Mesothelial cell of epicardium (in vitro differentiated cells): ENCODE results near the gene AGBL4. TPM values are rescaled to one million over a fixed set of nuclear protein-coding genes. Genes with fewer than 3 reads are reported as not detected.

Experiments used
- DNase-seq, 2 experiments: peaks; one replicate each; pipeline ENCODE4 v3.0.0; 2021; ENCODE audit warnings: low spot score in 2 of 2; ENCODE audit not compliant: unreplicated experiment in 2 of 2
- H3K27ac Mint-ChIP-seq: 2 replicates; pipeline ENCODE4 v1.8.0; 2021; ENCODE audit warnings: mixed read lengths
- H3K27me3 Mint-ChIP-seq: 2 replicates; pipeline ENCODE4 v1.8.0; 2021; ENCODE audit warnings: low read depth, mixed read lengths
- H3K36me3 Mint-ChIP-seq: 2 replicates; pipeline ENCODE4 v1.8.0; 2021; ENCODE audit warnings: mixed read lengths
- H3K4me1 Mint-ChIP-seq: 2 replicates; pipeline ENCODE4 v1.8.0; 2021; ENCODE audit warnings: mixed read lengths
- H3K4me3 Mint-ChIP-seq: 2 replicates; pipeline ENCODE4 v1.8.0; 2021; ENCODE audit warnings: mild to moderate bottlenecking, moderate library complexity, mixed read lengths
- H3K9me3 Mint-ChIP-seq: 2 replicates; pipeline ENCODE4 v1.8.0; 2021; ENCODE audit warnings: mixed read lengths
- total RNA-seq: library from RNA; stranded (reverse); gene quantifications from 3 replicates; pipeline ENCODE4 v1.2.1, GENCODE V29; 2021
- TF ChIP-seq, protein P1 (sequence below): fragments of 200-600 bp; sonication (generic); IDR thresholded peaks from one replicate; pipeline ENCODE4 v1.5.0; 2021; ENCODE audit warnings: antibody characterized with exemption; ENCODE audit not compliant: unreplicated experiment

AGBL4 gene
- total RNA-seq, 1 donor from 2014 or later: 0.42 TPM

DNA sequence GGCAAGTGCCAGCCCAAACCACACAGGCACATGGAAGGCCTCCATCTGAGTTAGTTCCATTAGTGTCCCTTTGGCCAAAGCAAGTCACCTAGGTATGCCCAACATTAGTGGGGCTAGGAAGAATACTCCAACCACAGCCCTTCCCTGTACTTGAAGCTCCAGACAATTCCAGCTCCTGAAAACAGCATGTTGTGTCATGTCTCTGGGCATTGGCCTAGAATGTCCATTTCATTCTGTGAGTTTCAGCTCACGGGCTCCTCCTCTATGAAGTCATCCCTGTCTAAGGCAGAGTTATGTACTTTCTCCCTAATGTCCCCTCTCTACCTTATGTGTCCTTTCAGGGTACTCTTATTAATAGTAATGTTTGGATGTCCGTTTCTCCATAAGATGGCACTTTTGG, 1455.3 kb downstream of the AGBL4 start:
- TF ChIP-seq, protein P1, sequence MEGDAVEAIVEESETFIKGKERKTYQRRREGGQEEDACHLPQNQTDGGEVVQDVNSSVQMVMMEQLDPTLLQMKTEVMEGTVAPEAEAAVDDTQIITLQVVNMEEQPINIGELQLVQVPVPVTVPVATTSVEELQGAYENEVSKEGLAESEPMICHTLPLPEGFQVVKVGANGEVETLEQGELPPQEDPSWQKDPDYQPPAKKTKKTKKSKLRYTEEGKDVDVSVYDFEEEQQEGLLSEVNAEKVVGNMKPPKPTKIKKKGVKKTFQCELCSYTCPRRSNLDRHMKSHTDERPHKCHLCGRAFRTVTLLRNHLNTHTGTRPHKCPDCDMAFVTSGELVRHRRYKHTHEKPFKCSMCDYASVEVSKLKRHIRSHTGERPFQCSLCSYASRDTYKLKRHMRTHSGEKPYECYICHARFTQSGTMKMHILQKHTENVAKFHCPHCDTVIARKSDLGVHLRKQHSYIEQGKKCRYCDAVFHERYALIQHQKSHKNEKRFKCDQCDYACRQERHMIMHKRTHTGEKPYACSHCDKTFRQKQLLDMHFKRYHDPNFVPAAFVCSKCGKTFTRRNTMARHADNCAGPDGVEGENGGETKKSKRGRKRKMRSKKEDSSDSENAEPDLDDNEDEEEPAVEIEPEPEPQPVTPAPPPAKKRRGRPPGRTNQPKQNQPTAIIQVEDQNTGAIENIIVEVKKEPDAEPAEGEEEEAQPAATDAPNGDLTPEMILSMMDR: no peak
- Mint-ChIP-seq H3K27me3 (peaks cover 34% of the 10 kb centered on the region), H3K9me3 (no peaks in the 10 kb centered on the region), H3K4me3 (no peak overlapping the region), H3K36me3 (no peaks in the 10 kb centered on the region), H3K4me1 (peaks cover 3% of the 10 kb centered on the region), H3K27ac (no peak overlapping the region)
- DNase-seq: no peak

DNA sequence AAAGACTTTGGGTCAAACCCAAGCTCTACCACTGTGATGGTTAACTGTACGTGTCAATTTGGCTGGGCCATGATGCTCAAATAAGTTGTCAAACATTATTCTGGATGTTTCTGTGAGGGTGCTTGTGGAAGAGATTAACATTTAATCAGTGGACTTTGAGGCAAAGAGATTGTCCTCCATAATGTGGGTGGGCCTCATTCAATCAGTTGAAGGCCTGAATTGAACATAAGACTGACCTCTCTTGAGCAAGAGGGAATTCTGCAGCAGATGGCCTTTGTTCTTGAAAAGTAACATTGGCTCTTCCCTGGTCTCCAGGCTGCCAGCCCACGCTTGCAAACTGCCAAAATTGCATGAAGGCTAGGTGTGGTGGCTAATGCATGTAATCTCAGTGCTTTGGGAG, 1457.3 kb downstream of the AGBL4 start:
- TF ChIP-seq, protein P1: no peak
- Mint-ChIP-seq H3K9me3 (no peaks in the 10 kb centered on the region), H3K36me3 (no peaks in the 10 kb centered on the region), H3K4me3 (no peak overlapping the region), H3K27ac (no peak overlapping the region), H3K27me3 (peaks cover 32% of the 10 kb centered on the region), H3K4me1 (peaks cover 3% of the 10 kb centered on the region)
- DNase-seq: no peak

DNA sequence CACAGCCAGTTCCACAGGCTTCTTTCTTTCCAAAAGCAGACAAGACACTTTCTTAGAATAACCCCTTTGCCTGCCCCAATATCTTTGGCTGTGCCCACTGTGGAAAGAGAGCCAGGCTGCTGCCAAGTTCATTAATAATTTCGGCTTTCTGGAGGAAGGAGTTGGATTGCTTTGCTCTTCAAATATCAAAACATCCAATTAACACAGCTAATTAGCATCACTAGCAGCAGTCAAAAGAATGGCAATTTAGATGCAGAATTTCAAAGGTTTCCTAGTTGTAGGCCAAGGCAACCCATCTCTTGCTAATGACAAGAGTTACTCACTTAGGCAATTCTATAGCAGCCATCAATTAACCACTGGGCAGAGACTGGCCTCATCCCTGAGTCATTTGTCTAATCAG, 1460.7 kb downstream of the AGBL4 start:
- H3K4me3 Mint-ChIP-seq: no peak overlapping the region
- H3K9me3 Mint-ChIP-seq: no peaks in the 10 kb centered on the region
- DNase-seq: no peak
- no peaks in the 10 kb centered on the region for H3K4me1 Mint-ChIP-seq
- no peaks in the 10 kb centered on the region for H3K36me3 Mint-ChIP-seq
- H3K27me3 Mint-ChIP-seq: peaks cover 50% of the 10 kb centered on the region
- TF ChIP-seq, protein P1: no peak
- H3K27ac Mint-ChIP-seq: no peak overlapping the region

DNA sequence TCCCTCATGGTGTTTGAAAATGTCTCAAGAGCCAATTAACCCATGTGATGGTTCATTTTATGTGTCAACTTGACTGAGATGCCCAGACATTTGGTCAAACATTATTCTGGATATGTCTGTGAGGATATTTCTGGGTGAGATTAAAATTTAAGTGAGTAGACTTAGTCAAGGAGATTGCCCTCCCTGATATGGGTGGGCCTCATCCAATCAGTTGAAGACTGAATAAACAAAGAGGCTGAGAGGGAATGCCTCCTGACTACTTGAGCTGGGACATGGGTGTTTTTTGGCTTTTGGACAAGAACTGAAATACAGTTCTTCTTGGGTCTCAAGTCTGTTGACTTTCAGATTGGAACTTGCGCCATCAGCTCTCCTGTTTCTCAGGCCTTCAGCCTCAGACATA, 1462.3 kb downstream of the AGBL4 start:
- Mint-ChIP-seq H3K27me3 (peaks cover 52% of the 10 kb centered on the region), H3K9me3 (no peaks in the 10 kb centered on the region), H3K36me3 (no peaks in the 10 kb centered on the region), H3K4me1 (no peaks in the 10 kb centered on the region), H3K4me3 (no peak overlapping the region), H3K27ac (no peak overlapping the region)
- no peak for DNase-seq
- TF ChIP-seq, protein P1: no peak

DNA sequence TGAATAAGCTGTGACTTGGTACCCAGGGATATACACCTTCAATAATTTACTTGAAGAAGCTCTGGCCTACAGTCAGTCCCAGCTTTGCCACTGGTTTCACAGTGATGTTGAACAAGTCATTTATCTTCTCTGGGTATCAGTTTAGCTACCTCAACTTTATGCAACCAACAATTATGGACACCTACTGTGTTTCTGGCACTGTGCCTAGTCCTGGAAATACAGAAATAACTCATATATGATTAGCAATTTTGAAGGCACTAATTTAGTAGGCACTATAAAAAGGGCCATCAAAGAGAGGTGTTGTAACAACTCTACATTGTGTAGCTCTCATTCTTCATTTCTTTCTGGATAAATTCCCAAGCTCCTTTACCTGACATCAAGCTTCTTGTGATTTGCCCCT, 1463.2 kb downstream of the AGBL4 start:
- no peak overlapping the region for H3K4me3 Mint-ChIP-seq
- H3K27me3 Mint-ChIP-seq: peaks cover 55% of the 10 kb centered on the region
- H3K36me3 Mint-ChIP-seq: no peaks in the 10 kb centered on the region
- no peaks in the 10 kb centered on the region for H3K9me3 Mint-ChIP-seq
- H3K27ac Mint-ChIP-seq: no peak overlapping the region
- H3K4me1 Mint-ChIP-seq: no peaks in the 10 kb centered on the region
- no peak for DNase-seq
- TF ChIP-seq, protein P1: no peak

DNA sequence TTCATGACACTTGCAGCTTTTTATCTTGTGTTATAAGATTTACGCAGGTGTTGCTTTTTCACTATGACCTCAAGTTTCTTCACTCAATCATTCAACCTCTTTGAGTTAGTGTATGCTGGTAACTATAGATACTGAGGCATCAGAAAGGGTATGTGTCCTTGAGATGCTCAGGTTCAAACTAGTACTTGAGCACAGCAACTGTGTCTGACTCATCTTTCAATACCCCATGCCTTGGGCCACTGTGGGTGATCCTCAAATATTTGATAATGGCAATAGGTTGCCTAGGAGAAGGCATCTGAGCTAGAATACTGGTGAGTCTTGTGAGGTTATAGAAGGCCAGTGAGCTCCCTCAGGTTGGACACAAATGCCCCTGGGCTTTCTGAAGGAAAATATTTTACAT, 1463.6 kb downstream of the AGBL4 start:
- Mint-ChIP-seq H3K4me3 (no peak overlapping the region), H3K9me3 (no peaks in the 10 kb centered on the region), H3K4me1 (no peaks in the 10 kb centered on the region), H3K27ac (no peak overlapping the region), H3K27me3 (peaks cover 54% of the 10 kb centered on the region), H3K36me3 (no peaks in the 10 kb centered on the region)
- DNase-seq: no peak
- TF ChIP-seq, protein P1: no peak
